Activated gamma-delta T cell treated with anti-CD3 and anti-CD28 coated beads, Interleukin-2, amount 50 U/mL, for 16 hours (primary cell): ENCODE results near the gene TMEM131L.

ENCODE experiments used
- DNase-seq: peaks from one replicate; pipeline ENCODE4 v3.0.0-alpha.2; 2020; ENCODE audit warnings: low read depth

Gene TMEM131L

DNA sequence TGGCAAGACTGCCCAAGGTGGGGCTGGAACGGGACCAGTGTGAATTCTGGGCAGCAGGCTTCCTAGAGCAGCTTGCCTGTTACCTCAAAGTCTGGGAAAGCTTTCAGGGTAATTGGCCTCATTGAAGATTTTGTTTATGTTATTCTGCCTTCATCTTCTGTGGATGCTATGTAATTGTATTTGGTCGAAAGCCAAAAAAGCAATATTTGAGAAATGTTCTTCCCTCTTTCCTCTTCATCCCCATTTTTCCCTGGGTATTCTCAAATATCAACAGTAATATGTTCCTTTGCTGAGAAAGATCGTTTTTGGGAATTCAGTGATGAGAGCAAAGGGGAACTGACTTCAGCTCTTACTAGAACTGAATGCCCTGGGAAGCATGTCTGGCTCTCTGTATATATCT is 12.9 kb downstream of the TMEM131L start:
- DNase-seq, result no peak

DNA sequence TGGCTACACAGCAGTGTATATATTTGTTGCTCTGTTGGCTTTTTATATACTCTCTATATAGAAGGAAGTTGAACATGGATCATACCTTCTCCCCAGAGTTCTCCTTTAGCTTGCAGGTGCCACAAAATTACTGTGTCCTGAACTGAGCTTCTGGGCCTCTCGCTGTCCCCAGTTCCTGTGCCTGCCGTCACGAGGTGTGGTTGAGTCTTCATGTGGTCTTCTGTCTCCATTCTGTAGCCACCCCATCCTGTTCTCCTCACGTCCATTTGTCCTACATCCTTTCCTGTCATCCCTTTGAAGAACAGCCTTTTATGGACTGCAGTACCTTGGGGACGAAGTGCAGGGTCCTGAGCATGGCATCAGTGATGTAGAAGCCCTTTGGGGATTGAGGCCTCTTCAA is 14.5 kb downstream of the TMEM131L start:
- DNase-seq, result no peak

DNA sequence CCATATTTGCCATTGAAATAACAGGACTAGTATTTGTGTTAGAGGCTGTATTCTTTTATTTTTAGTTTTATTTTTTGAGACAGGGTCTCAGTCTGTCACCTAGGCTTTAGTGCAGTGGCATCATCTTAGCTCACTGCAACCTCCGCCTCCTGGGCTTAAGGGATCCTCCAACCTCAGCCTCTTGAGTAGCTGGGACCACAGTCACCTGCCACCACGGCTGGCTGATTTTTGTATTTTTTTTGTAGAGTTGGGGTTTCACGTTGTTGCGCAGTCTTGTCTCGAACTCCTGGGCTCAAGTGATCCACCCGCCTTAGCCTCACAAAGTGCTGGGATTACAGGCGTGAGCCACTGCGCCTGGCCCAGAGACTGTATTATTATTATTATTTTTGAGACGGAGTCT is 15.3 kb downstream of the TMEM131L start:
- DNase-seq, result no peak

DNA sequence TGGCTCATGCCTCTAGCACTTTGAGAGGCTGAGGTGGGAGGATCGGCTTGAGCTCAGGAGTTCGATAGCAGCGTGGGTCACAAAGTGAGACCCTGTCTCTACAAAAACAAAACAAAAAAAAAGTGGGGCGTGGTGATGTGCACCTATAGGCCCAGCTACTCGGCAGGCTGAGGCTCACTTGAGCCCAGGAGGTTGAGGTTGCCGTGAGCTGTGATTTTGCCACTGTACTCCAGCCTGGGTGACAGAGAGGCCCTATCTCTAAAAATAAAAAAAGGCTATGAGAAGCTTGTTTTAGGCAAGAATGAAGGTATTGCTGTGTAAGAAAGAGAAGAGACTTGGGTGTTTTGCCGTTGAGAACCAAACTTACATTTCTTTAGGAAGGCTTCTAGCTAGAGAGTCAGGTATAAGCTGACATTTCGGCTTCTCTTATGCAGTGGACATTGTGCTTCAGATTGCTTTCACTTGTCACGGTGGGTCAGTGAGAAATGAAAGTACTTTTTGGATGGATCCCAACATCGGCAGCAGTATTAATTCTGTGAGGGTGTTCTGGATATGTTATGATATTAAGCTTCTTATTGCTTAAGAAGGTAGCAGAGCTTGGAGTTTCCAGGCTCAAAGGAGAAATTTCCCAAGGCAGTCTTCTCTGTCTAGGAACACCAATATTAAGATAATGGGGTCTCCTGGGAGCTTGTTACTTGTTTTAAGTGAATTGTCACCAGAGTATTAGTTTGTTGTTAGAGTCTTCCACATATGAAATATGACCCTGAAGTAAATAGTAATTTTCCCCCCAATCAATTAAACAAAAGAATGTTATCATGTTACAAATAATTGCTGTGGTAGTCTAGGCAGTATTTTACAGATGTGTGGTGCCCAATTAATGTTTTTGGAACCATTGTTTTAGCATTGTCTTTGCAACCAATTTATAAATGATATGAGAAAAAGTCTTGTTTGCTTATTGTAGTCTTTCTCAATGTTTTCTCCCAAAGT is 17.6 kb downstream of the TMEM131L start:
- DNase-seq, result no peak

DNA sequence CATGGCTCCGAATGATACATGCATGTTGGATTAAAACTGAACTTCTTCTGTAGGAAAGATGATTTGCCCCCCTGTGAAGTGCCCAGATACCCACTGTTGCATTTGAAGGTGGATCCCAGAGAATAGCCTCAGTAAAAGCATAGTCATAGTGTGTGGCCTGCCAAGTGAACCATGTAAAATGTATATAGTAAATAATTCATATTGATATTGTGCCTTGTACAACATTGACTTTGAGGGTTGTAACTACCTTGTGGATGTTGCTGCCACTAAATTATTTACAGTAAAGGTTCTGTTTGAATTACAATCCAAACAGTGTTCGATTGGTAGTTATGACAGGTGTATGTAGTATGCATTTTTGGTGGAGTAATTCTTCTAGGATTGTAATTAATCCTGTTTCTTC is 19.2 kb downstream of the TMEM131L start:
- DNase-seq, result no peak

DNA sequence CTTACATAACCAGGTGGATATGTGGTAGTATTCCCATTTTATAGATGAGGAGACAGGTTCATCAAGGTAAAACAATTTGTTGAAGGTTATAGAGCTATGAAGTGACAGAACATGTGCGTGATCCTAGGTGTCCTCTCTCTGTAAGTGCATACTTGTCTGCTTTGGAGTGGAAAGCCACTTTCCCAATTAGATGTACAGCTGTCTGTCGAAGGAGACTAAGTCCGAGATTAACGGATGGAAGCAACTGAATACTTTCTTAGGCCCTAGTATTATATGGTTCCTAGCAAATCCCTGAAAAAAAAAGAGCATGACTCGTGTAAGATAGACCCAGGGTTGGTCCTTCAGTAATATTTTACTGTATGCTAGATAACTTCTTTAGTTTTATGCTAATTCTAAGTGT is 19.7 kb downstream of the TMEM131L start:
- DNase-seq, result no peak

DNA sequence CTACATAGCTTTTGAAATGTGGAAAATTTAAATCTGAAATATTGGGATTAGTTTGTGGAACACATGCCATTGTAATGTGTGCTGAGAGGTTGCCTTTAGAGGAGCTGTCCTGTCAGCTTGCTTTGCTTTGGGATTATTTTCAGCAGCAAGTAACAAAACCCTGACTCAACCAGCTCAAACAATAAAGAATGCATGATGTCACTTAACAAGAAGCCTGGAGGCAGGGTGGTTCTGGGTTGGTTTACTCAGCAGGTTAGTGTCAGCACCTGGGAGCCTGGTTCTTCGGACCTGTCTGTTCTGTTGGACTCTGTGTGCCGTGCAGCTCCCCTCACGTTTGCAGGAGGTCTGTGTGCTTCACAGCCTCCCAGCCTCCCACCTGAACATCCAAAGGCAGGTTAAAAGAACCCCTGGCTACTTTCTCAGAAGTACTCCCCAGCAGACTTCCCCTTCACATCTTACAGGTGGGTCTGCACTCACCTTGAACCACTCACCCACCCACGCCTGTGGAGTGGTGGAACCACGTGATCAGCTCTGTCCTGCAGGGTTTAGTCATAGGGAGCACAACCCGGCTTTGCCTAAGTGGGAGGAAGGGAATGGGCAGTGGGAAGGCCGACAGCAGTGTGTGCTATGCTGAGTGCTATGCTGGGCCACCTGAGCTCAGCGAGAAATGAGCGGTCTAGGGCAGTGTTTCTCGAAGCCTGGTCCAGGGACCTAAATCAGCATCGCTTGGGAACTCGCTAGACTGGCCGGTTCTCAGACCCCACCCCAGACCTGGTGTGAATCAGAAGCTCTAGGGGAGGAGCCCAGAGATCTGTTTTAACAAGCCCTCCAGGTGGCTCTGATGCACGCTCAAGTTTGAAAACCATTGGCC is 20.4 kb downstream of the TMEM131L start:
- no peak for DNase-seq

DNA sequence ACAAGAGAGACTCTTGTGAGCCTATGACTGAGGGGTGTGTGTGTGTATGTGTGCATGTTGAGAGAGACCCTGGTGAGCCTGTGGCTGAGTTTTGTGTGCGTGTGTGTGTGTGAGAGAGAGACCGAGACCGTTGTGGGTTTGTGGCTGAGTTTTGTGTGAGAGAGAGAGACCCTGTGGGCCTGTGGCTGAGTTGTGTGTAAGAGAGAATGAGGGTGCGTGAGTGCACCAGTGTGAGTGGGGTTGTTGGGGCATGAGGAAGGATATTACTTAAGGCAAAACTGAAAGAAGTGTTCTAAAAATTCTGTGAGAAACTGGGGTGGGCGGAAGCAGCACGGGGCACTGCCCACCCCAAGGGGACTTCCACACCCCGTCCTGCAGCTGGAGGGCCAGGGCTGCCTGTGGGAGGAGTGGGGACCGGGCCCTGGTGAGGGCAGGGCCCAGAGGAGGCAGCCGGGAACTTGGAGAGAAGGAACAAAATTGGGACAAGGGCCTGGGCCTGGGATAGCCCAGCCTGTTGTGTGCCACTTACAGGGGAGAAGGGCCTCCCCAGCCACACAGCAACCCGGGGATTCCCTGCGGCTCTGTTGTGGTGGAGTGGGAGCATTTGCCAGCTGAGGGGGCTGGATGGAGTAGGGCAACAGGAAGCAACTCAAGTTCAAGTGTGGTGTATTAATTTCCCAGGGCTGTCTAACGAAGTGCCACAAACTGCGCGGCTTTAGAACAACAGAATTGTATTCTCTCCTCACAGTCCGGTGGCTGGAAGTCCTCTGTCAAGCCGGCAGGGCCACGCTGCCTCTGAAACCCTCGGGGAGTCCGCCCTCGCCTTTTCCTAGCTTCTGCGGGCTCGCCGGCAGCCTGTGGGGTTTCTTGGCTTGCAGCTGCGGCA is 22.1 kb downstream of the TMEM131L start:
- DNase-seq, result peak; percentile 75

DNA sequence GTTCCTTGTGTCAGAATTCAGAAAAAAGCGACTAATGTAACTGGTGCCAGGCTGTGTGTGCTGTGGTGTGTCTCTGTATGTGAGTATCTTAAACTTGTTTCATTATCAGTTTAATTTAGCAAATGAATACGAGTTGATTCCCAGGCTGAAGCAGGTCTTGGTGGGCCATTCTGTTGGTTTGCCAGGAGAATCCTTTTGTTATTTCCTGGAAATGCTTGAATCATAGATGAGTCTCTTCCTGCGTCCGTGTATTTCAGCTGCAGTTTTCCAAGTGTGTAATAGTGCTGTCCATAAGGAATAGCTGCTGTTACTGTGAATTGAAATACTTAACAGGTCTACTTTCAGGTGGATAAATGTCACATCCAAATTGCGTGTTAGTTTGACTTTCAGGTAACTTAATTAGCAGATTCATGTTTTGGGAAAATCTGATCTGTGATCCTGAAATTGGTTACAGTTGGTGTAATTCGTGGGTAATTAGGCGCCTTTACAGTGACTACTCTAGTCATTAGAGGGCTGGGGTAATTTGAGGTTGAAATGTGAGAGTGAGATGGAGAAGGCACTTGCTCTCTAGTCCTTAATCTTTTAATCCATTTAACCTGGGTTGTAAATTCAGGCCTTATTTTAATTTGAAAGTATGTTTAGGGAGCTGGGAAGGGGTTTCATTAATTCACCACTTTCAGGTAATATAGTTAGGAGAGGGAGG is 23.8 kb downstream of the TMEM131L start:
- DNase-seq, result no peak

DNA sequence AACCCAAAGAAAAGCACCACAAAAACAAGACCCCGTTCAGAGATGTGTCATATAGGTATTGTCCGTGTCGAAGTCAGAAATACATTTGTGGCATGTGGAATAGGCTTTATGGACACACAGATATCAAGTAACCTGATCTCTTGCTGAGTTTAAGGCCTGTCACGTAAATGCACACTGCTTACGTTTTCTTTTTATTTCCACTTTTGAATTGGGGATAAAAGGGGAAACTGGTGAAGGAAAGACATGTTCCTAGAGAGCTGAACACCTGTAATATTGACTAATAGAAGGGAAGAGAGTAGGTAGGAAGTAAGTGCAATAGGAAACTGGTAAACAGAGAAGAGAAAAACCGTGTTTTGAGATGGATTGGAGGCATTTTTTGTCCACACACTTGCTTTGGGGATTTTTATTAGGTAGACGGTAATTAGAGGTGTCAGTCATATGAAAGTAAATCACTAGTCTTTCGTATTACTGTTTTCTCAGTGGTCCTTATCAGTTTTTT is 24.9 kb downstream of the TMEM131L start:
- no peak for DNase-seq

DNA sequence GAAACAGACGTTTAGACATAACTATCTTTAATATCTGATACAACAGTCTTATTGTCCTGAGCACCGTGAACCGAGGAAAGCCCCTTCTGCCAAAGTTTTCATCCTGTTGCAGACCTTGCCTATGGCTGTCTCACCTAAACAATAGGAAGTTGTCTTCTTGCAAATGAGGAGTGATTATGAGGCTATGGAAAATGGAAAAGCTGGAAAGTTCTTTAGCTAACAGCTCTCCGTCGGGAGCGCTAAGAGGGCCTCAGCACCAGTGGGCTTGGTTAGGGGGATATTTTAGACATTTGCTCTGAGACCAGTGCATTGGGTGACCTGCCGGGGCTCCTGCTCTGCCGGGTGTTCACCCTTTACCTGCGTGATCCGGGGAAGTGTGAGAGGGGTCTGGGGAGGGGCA is 28.4 kb downstream of the TMEM131L start:
- DNase-seq, result no peak

DNA sequence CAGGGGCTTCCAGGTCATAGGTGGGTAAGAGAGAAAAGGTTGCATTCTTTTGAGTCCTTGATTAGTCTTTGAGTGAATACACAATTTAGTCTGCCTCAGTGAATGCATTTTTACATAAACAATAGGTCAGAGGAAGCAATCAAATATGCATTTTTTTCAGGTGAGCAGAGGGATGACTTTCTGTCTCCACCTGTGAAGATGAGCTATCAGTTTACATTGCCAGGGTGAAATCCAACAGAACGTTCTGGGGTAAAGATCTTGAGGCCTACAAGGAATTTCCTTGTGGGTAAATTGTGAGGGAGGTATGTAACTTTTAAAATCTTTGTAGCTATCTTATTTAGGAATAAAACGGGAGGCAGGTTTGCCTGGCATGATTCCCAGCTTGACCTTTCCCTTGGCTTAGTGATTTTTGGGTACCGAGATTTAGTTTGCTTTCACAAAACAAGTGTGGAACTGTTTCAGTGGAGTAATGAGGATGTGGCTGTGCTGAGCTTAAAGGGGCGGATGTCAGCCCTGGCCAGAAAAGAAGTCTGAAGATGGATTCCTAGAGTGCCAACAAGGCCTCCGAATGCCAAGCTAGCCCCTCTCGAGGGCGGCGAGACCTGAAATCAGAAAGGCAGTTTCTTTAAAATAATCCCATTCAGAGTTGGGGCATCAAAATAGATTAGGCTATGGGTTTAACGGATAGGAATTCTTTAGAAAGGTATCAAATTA is 29.5 kb downstream of the TMEM131L start:
- DNase-seq, result no peak

DNA sequence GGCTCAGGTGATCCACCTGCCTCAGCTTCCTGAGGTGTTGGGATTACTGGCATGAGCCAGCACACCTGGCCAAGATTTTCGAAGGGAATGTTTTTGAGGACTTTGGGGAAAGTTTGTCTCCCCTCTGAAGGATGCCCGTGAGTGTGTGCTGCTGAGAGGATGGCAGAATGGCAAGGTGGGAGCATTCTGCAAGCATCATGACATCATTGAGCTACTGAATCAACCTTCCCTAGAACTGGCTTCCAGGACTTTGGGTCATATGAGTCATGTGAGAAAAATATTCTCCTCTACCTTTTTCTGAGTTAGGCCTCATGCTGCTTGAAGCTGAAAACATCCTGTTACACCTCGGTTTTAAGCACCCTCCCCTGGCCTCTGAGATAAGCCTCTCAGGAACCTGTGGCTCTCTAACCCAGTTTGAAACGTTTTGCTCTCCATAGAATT is 31.0 kb downstream of the TMEM131L start:
- peak; percentile 36 for DNase-seq

DNA sequence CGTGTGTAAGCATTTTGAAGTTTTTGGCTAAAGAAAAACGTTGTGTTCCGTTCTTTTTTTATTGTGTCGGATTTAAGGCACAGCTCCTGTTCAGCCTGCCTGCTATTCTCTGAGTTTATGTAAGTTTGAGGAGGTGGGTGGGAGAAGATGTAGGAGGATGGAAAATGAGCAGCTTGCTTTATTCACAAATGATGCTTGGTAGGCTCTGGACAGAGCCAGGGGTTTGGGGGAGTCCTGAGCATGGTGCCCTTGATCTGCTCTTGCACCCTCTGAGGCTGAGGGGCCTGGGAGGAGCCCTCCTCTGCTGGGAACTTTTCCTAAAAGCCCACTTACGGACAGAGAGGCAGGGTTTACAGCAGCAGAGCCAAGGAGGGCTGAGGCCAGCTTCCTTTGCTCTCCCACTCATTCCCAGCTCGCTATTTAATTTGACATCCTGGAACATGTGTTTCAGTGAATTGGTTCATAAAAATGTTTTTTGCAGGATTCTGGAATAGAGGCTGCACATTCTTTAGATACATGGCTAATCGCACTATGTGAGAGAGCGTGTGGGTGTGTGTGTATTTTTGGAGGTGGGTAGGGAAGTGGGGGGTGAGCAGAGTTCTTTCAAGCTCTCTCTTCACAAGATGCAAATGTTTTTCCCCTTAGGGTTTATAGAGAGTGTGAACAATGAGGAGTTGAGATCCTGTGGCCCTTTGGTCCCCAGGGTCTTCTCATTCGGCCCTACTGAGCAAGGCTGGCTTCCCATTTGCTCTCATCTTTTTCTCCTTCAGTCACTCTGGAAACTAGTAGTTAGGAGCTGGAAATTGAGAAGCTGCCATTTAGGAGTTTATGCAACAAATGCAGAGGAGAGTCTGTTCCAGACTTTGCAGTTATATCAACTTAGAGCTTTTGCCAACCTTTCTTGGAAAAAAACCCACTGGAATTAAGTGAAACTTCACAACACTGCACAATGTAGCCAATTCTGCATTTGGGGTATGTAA is 32.1 kb downstream of the TMEM131L start:
- no peak for DNase-seq

DNA sequence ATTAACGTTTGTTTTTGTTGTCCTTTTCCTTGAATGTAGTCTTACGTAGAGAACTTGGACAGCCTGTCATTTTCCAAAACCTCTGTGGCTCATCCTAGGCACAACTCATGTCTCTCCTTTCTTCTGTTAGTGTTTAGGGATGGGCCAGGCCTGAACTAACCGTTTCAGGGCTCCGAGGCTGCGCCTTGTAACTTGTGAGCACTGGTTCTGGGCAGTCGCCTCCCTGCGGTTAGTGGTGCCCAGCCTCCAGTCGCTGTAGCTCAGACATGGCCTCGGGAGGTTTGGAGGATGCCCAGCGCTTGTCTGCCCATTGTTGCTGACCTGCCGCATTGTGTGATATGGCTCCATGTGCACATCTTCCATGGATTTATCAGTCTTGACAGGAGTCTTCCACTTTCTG is 32.8 kb downstream of the TMEM131L start:
- DNase-seq, result no peak

DNA sequence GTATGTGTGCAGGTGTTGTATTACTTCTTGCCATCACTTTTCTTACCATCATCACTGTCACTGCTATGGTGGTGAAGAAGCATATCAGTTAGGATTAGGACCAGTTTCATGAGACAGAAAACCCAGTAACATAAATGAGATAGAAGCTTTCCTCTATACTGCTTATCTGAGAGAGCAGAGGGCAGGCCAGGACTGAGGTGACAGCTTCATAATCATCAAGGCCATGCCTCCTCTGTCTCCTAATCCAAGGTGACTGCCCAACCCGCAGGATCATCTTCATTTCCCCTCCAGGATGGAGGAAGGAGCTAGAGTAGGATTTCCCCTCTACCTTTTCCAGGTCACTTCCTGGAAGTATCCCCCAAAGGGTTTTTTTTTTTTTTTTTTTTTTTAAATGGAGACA is 35.4 kb downstream of the TMEM131L start:
- DNase-seq, result no peak

DNA sequence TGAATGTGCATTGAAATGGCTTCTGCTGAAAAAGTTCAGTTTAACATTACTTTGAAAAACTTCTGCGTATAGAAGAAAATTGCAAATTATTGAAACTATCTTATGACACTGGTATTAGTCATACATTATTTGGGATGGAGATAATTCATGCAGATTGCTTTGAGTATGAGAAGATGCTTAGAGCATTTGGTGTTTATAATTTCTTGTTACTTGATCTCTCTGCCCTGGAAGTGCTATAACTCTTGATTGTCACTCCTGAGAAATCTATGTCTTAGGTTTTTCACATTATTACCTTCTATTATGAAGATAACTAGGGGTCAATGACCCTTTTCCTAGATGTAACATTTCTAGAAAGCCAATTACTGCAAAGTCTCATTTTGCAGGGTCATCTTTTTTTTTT is 36.4 kb downstream of the TMEM131L start:
- no peak for DNase-seq

DNA sequence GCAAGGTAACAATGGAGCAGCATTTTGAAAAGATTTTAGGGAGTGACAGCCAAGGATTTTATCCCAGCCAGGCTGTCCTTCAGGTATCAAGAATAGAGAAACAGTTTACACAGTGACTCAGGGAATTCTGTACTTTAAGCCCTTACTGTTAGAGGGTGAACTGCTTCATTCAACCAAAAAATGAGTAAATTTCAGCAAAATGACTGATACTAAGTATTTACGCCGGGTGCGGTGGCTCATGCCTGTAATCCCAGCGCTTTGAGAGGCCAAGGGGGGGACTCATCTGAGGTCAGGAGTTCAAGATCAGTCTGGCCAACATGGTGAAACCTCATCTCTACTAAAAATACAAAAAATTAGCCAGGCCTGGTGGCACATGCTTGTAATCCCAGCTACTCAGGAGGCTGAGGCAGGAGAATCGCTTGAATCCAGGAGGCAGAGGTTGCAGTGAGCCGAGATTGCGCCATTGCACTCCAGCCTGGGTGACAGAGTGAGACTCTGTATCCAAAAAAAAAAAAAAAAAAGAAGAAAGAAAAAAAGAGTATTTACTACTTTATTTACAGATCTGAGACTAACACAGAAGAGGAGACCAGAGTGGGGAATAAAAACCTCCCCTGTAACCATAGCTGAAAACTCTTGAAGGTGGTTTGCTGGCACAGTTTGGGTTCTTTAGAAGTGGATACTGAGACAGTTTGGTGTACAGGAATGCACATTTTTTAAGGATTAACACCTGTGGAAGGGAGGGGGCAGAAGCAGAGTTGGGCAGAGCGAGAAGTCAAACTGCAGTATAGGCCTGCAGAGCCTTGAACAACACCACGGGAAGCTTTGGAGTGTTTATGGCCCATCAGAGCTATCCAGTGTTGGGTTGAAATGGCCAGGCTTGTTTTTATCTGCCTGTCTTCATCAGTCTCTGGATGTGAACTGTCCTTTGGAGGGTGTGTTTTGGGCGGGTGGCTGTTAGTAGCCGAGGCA is 40.5 kb downstream of the TMEM131L start:
- no peak for DNase-seq
